CD4-positive, alpha-beta T cell treated with Interferon alpha-2 for 1 hour (primary cell): ENCODE data around the gene NYAP2.

ENCODE experiments used
- DNase-seq, 2 donors: peaks; one replicate each; pipeline ENCODE4 v3.0.0-alpha.2; 2020 to 2022

NYAP2 gene

GRCh38 chr2:225636558-225636957 lies 237.0 kb downstream of the NYAP2 start:
- no peak for DNase-seq

- no peak for DNase-seq
Observed at GRCh38 chr2:225637259-225637658, 237.7 kb downstream of the NYAP2 start.

GRCh38 chr2:225640550-225640949 lies 241.0 kb downstream of the NYAP2 start:
- no peak for DNase-seq

- no peak for DNase-seq
Observed at GRCh38 chr2:225649274-225649673, 249.8 kb downstream of the NYAP2 start.

- DNase-seq: no peak
Observed at GRCh38 chr2:225650041-225650440, 250.5 kb downstream of the NYAP2 start.

GRCh38 chr2:225660262-225661131 lies 261.0 kb downstream of the NYAP2 start:
- DNase-seq: peak; percentile 48 to 68

- no peak for DNase-seq
Observed at GRCh38 chr2:225662101-225662500, 262.6 kb downstream of the NYAP2 start.

- DNase-seq: no peak
Observed at GRCh38 chr2:225667445-225667844, 267.9 kb downstream of the NYAP2 start.

GRCh38 chr2:225668606-225669266 lies 269.2 kb downstream of the NYAP2 start:
- peak in 1 of 2 donors; percentile 55 for DNase-seq

- DNase-seq: no peak
Observed at GRCh38 chr2:225670111-225670974, 270.8 kb downstream of the NYAP2 start.

GRCh38 chr2:225678792-225679191 lies 279.3 kb downstream of the NYAP2 start:
- DNase-seq: no peak

GRCh38 chr2:225683258-225683657 lies 283.7 kb downstream of the NYAP2 start:
- DNase-seq: no peak

- DNase-seq: no peak
Observed at GRCh38 chr2:225690153-225690552, 290.6 kb downstream of the NYAP2 start.

GRCh38 chr2:225691711-225692110 lies 292.2 kb downstream of the NYAP2 start:
- DNase-seq: no peak

- no peak for DNase-seq
Observed at GRCh38 chr2:225693259-225693658, 293.7 kb downstream of the NYAP2 start.

- DNase-seq: no peak
Observed at GRCh38 chr2:225694664-225695063, 295.2 kb downstream of the NYAP2 start.

GRCh38 chr2:225697936-225698335 lies 298.4 kb downstream of the NYAP2 start:
- no peak for DNase-seq
